Heart left ventricle (tissue), 16 donors: ENCODE data around the gene LPA. TPM values are rescaled to one million over a fixed set of nuclear protein-coding genes. Genes with fewer than 3 reads are reported as not detected.
"Not testable (repeated sequence)": the region's sequence is repeated elsewhere in the genome, so short reads cannot be mapped to it uniquely, and the experiment has no call there.

Source experiments
- ATAC-seq, 4 donors: fragments of 200-7000 bp; cut with Tn5 transposase; one replicate each; pipeline ENCODE4 v1.9.1; 2020 to 2022; ENCODE audit warnings: moderate library complexity in 4 of 4, mild to moderate bottlenecking in 3 of 4, moderate number of reproducible peaks in 1 of 4
- DNase-seq, 5 donors: peaks; one replicate each; pipeline ENCODE4 v3.0.0-alpha.2; 2020
- H3K27ac ChIP-seq, 12 donors: fragments of 200-600 bp; sonication (generic) in 4 of 12; one replicate each; pipeline versions ENCODE4 v1.5.0 to v1.8.0; 2016 to 2022; ENCODE audit warnings: mild to moderate bottlenecking in 2 of 12
- H3K27me3 ChIP-seq, 9 donors: fragments of 200-600 bp; sonication (generic) in 2 of 9; one replicate each; pipeline versions ENCODE4 v1.5.1 to v1.8.0; 2016 to 2022; ENCODE audit warnings: mild to moderate bottlenecking in 3 of 9
- H3K36me3 ChIP-seq, 9 donors: fragments of 200-600 bp; sonication (generic) in 2 of 9; one replicate each; pipeline versions ENCODE4 v1.5.0 to v1.8.0; 2018 to 2022; ENCODE audit warnings: mild to moderate bottlenecking in 2 of 9
- H3K4me1 ChIP-seq, 12 donors: fragments of 200-600 bp; sonication (generic) in 4 of 12; one replicate each; pipeline versions ENCODE4 v1.5.0 to v1.8.0; 2016 to 2022; ENCODE audit warnings: mild to moderate bottlenecking in 3 of 12
- H3K4me3 ChIP-seq, 12 donors: fragments of 200-600 bp; sonication (generic) in 4 of 12; one replicate each; pipeline versions ENCODE4 v1.5.0 to v1.8.0; 2017 to 2022; ENCODE audit warnings: mild to moderate bottlenecking in 9 of 12, moderate library complexity in 4 of 12
- H3K9me3 ChIP-seq, 12 donors: fragments of 200-600 bp; sonication (generic) in 4 of 12; one replicate each; pipeline versions ENCODE4 v1.5.0 to v1.8.0; 2016 to 2022; ENCODE audit warnings: mild to moderate bottlenecking in 1 of 12
- CTCF ChIP-seq, 12 donors: fragments of 200-600 bp; sonication (generic) in 4 of 12; IDR thresholded peaks; one replicate each; pipeline versions ENCODE4 v1.5.0 to v1.8.0; 2018 to 2022; ENCODE audit warnings: antibody characterized with exemption in 12 of 12, mild to moderate bottlenecking in 5 of 12
- POLR2A ChIP-seq, 2 donors: fragments of 450-650 bp; IDR thresholded peaks; one replicate each; pipeline ENCODE4 v1.6.1; 2017; ENCODE audit warnings: antibody characterized with exemption in 2 of 2, mild to moderate bottlenecking in 2 of 2, moderate library complexity in 2 of 2
- WGBS, 4 donors: extraction: QIAGEN DNeasy Blood & Tissue Kit in 2 of 4; methylation state at CpG; one replicate each; pipeline versions ENCODE4 v1.1.5 to v1.1.7; 2013 to 2018; 5-methylcytosine and 5-hydroxymethylcytosine counted together
- intact Hi-C, 10 donors: fragments of 100-400 bp; cut with DNase I; formaldehyde crosslinking; loops; one replicate each; pipeline versions ENCODE4 v1.11.1 to v1.14.2; 2022
- polyA plus RNA-seq, 2 donors: library from polyadenylated mRNA; stranded (reverse); fragments of 200-250 nt; gene quantifications; one replicate each; pipeline ENCODE4 v1.2.3, GENCODE V29; 2013
- total RNA-seq, 9 donors: library from RNA; depleted of rRNA in 2 of 9; stranded (reverse); fragments of >200 nt in 2 of 9; fragmentation: NEBNext Ultra II Directional in 3 of 9; extraction: Animal tissue kit (Norgen Biotek cat#: 25700) in 3 of 9; gene quantifications; one replicate each; pipeline versions ENCODE4 v1.1.0 to v1.2.4, GENCODE V29; 2016 to 2023
- donor health status: ischemic (EF 13 %, LVEDD 7.1; RV severe dilation, severe dysfunction).
- donor health status: healthy with polysubstance abuse.
- donor health status: DM: no; HTN: yes; CAD: no.
- donor health status: DM: no; HTN: no; CAD: no.
- donor health status: ischemic (EF 25% LVEDD 6.9; RV normal size, moderate dysfunction).
- donor health status: ischemic (EF 25% LVEDD 5.7; RV mildly dilated, moderate dysfunction).
- donor health status: healthy.
- donor health status: DM: yes; HTN: yes; CAD: no.
- donor health status: ischemic (EF 35%, LVEDD 5.7; RV mildly dilated, moderate dysfunction).
- donor health status: nonischemic (EF 11% LVEDD 7.7; RV severe dilation, severe dysfunction).
- donor health status: DM: yes; HTN: yes; CAD: no.
- donor health status: PGD.
- donor health status: ischemic (EF 29% LVEDD 5.4; RV normal size, mild dysfunction).
- donor health status: nonischemic (EF 23%, LVEDD 6.1; RV moderate dilation, normal function).

The LPA gene
- total and polyA plus RNA-seq, 11 donors, result 0.20 TPM; not detected in 10

GRCh38 chr6:160586374-160586773, 77.7 kb downstream of the LPA start:
- WGBS, 4 donors, result 47 to 77% (median 74%) methylated on average over 4 of the region's 4 CpGs
- TF ChIP-seq POLR2A (IDR thresholded peaks at IDR 0.05), result no peak
- no peak for TF ChIP-seq CTCF (IDR thresholded peaks at IDR 0.05)
- H3K27ac ChIP-seq, result no peak overlapping the region
- ATAC-seq, result no peak
- intact Hi-C loops, result no loop called here
- H3K36me3 ChIP-seq, result no peaks in the 10 kb centered on the region
- no peak overlapping the region for H3K4me3 ChIP-seq
- no peak for DNase-seq
- peaks cover 0 to 17% (median 0%) of the 10 kb centered on the region in 12 donors for H3K9me3 ChIP-seq
- H3K27me3 ChIP-seq, result no peaks in the 10 kb centered on the region
- H3K4me1 ChIP-seq, result no peaks in the 10 kb centered on the region

- intact Hi-C loops, result no loop called here
- Histone ChIP-seq H3K9me3 (peaks cover 0 to 17% (median 0%) of the 10 kb centered on the region in 12 donors), H3K27ac (no peak overlapping the region), H3K4me3 (no peak overlapping the region), H3K4me1 (no peaks in the 10 kb centered on the region), H3K36me3 (no peaks in the 10 kb centered on the region), H3K27me3 (no peaks in the 10 kb centered on the region)
- DNase-seq (no peak), ATAC-seq (no peak)
- TF ChIP-seq POLR2A (IDR thresholded peaks at IDR 0.05) (no peak), CTCF (IDR thresholded peaks at IDR 0.05) (no peak)
These were observed 80.3 kb downstream of the LPA start for GRCh38 chr6:160583794-160584193.

GRCh38 chr6:160581406-160581805, 82.7 kb downstream of the LPA start:
- Histone ChIP-seq H3K4me3 (no peak overlapping the region), H3K4me1 (no peaks in the 10 kb centered on the region), H3K27ac (no peak overlapping the region), H3K9me3 (peaks cover 0 to 17% (median 0%) of the 10 kb centered on the region in 12 donors), H3K27me3 (no peaks in the 10 kb centered on the region), H3K36me3 (no peaks in the 10 kb centered on the region)
- no peak for DNase-seq
- WGBS, 4 donors, result 46 to 72% (median 69%) methylated on average over 1 of the region's 1 CpG
- intact Hi-C loops, result no loop called here
- TF ChIP-seq CTCF (IDR thresholded peaks at IDR 0.05), result no peak
- TF ChIP-seq POLR2A (IDR thresholded peaks at IDR 0.05), result no peak
- no peak for ATAC-seq

- H3K27ac ChIP-seq, H3K4me3 ChIP-seq, H3K27me3 ChIP-seq, intact Hi-C loops, ATAC-seq, H3K36me3 ChIP-seq, DNase-seq, H3K4me1 ChIP-seq: not testable (repeated sequence)
- WGBS, 4 donors, result 50 to 63% (median 58%) methylated on average over 5 of the region's 5 CpGs
- peaks cover 0 to 16% (median 0%) of the 10 kb centered on the region in 12 donors for H3K9me3 ChIP-seq
These were observed 85.6 kb downstream of the LPA start for GRCh38 chr6:160578515-160578914.

- DNase-seq, result no peak
- 68 to 83% (median 68%) methylated on average over 3 to 4 of the region's 4 CpGs for WGBS, 4 donors
- Histone ChIP-seq H3K27me3 (peaks cover 0 to 3% (median 0%) of the 10 kb centered on the region in 9 donors), H3K4me3 (no peak overlapping the region), H3K4me1 (no peaks in the 10 kb centered on the region), H3K36me3 (no peaks in the 10 kb centered on the region), H3K27ac (no peak overlapping the region), H3K9me3 (peaks cover 0 to 20% (median 0%) of the 10 kb centered on the region in 12 donors)
- TF ChIP-seq POLR2A (IDR thresholded peaks at IDR 0.05) (no peak), CTCF (IDR thresholded peaks at IDR 0.05) (no peak)
- intact Hi-C loops, result no loop called here
- ATAC-seq, result no peak
These were observed 90.1 kb downstream of the LPA start for GRCh38 chr6:160573943-160574342.

GRCh38 chr6:160571201-160571600, 92.9 kb downstream of the LPA start:
- DNase-seq, H3K27ac ChIP-seq, H3K4me1 ChIP-seq, H3K27me3 ChIP-seq, H3K36me3 ChIP-seq, intact Hi-C loops, H3K4me3 ChIP-seq, ATAC-seq: not testable (repeated sequence)
- H3K9me3 ChIP-seq, result peaks cover 0 to 21% (median 0%) of the 10 kb centered on the region in 12 donors
